Activated effector memory CD4-positive, alpha-beta T cell treated with anti-CD3 and anti-CD28 coated beads, Interleukin-2, amount 50 U/mL, for 16 hours (primary cell): ENCODE results near the gene S100A12.
A peak's percentile ranks its signal among the peaks of the same experiment; 100 is the strongest.
"Not testable (repeated sequence)": the region's sequence is repeated elsewhere in the genome, so short reads cannot be mapped to it uniquely, and the experiment has no call there.

ENCODE experiments used
- DNase-seq: peaks from one replicate; pipeline ENCODE4 v3.0.0-alpha.2; 2020

The S100A12 gene

GRCh38 chr1:153375511-153375910, at the start of gene S100A12:
Gene S100A12 (minus strand): TSS chr1:153375621. CDS start chr1:153374592, 1,029 bp downstream.
- no peak for DNase-seq

GRCh38 chr1:153422450-153423068, 47.1 kb upstream of the S100A12 start:
- DNase-seq: peak; percentile 87

DNA sequence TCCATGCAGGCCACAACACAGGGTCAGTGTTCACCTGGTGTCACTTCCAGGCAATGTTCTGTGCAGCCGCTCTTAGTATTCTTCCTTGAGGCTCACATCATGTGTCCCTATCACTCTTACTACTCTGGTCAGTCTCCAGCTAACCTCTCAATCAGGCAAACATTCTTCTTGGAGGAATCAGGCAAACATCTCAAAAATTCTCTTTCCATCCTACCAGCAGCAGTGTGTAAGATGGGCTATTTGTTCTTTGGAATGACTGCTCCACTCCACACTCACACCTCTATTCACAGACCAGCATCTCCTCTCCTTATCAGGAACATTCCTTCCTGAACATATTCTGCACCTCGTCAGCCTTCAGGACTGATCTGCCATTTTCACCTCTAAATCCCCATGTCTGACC, 44.9 kb upstream of the S100A12 start:
- DNase-seq: no peak

- DNase-seq: peak; percentile 12
Measured at GRCh38 chr1:153419436-153419793, 44.0 kb upstream of the S100A12 start.

GRCh38 chr1:153418758-153419435, 43.5 kb upstream of the S100A12 start:
- peak; percentile 28 for DNase-seq

- DNase-seq: peak; percentile 38
Measured at GRCh38 chr1:153417136-153417888, 41.9 kb upstream of the S100A12 start.

DNA sequence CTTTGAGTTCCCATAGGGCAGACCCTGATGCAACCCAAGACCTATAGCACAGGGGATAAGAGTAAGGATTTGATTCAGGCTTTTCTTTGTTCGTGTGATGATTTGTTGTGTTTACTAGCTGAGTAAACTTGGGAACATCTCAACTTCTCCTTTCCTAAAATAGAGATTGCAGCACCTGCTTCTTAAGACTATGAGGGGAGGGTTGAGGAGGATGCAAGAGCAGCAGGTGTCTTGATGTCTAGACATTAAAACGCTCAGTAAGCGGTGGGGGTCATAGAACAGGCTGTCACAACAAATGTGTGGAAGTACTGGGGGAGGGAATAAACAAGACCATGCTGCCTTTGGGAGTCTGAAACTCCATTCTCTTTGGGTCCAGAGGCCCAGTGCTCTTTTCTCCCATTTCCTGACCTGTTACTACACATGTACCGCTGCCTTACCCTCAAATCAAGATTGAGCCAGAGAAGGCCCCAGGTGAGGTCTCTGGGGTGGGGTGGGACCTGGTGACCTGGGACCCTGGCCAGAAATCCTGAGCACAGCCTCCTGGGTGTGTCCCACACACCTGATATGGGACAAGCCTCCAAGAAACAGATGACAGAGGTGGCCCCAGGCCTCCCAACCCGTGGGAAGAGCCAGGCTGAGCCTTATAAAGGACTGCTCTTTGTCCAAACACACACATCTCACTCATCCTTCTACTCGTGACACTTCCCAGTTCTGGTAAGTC, 40.6 kb upstream of the S100A12 start, which contains the start of gene S100A7A:
Gene S100A7A, plus strand, starts transcription at position 671 of the 721 bp plus-strand sequence. CDS start 1,563 bp downstream, outside the sequence.
- DNase-seq: no peak

GRCh38 chr1:153413961-153414360, 38.5 kb upstream of the S100A12 start:
- not testable (repeated sequence) for DNase-seq

DNA sequence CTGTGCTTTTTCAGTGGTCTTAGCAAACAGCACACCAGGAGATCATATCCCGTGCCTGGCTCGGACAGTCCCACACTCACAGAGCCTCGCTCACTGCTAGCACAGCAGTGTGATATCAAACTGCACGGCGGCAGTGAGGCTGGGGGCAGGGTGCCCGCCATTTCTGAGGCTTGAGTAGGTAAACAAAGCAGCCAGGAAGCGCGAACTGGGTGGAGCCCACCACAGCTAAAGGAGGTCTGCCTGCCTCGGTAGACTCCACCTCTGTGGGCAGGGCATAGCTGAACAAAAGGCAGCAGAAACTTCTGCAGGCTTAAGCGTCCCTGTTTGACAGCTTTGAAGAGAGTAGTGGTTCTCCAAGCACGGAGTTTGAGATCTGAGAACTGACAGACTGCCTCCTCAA, 31.9 kb upstream of the S100A12 start:
- DNase-seq: not testable (repeated sequence)

DNA sequence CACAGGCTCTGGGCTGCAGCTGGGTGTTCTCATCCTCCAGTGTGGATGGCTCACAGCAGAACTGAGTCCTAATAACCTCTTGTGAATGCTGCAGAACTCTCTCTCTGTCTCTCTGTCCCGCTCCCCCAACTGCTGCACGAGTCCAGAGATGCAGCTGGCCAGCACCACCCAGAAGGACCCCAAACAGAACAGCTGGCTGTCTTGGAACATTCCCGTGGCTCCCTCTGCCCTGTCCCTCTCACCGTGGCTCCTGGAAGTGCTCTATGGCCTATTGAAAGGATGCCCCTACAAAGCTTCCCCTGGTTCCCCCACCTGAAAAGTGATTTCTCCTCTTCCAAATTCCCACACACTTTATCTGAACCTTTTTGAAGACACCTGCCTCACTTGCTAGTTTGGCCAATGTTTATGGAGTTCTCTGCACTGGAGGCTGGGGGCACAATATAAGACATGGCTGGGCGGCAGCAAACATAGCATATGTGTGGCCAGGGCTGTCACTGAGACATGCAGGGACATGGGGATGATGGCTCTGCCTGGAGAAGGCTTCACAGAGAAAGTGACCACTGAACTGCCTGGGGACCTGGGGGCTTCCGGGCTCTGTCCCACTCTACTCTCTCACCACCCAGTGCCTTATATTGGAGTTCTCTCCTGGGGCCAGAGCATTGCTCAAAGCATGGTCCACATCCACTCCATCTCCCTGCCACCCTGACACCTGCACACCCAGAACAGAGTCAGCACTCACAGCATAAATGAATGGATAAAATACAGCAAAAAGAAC, 30.6 kb upstream of the S100A12 start:
- peak; percentile 36 for DNase-seq

DNA sequence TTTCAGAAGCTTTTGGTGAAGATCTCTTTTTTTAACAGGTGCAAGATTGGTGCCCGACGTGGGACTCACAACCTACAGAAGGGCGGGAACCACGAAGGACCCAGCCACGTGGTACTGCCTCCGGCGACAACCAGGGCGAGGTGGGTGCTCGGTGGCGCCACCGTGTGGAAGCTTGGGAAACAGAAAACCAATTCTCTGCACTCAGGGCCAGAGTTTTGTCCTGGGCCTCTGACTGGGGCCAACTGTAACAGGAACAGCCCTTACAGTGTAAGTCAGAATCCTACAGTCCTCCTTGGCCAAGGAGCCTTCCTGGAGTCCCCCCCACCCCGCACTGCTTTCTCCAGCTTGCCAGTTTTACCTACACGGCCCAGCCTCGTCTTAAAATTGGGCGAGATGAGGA, 29.3 kb upstream of the S100A12 start:
- peak; percentile 84 for DNase-seq

GRCh38 chr1:153404086-153404635, 28.7 kb upstream of the S100A12 start:
- no peak for DNase-seq

DNA sequence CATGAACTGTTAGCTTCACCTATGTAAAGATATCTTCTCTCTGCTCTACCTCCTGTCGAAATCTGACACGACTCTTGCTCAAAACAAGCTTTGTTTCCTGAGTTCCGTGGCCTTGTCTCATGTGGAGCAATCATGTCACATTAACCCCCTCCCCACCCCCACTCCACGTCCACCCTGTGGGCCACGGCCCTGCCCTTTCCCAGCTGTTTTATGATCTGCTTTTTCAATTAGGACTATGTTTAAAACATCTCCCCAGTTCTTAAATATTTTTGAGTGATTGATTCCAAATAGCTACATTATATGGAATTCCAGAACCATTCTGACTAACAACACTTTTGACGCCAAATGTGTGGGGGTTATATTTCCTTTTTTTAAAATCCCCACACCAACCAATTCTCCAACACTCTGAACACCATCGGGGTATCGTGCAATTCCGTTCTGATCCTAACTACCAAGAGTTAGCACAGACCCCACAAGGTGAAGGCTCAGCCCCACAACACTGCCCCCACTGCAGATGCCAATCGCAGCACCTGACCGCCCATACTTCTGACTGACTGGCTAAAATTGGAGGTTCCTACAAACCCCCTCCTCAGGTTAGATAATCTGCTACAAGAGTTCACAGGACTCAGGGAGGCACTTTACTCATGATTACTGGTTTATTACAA, 28.1 kb upstream of the S100A12 start:
- DNase-seq: no peak

DNA sequence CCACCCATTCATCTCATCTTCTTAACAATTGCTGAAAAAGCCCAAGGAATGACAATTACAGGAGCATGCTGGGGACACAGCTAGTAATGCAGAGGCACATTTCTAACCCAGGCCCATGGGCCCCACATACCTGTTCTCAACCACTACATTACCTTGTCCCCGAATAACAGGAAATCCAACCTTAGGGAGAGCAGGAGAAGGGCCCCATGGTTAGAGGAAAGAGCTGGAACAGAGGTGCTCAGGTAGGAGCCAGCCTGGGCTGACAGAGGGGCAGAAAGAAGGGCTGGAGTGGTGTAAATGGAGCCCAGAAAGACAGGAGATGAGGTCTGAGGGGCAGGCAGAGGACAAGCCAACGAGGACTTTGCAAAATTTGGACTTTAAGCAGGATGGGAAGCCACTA, 26.8 kb upstream of the S100A12 start:
- DNase-seq: no peak

- DNase-seq: no peak
Measured at GRCh38 chr1:153401461-153401860, 26.0 kb upstream of the S100A12 start.

GRCh38 chr1:153400244-153400643, 24.8 kb upstream of the S100A12 start:
- no peak for DNase-seq

DNA sequence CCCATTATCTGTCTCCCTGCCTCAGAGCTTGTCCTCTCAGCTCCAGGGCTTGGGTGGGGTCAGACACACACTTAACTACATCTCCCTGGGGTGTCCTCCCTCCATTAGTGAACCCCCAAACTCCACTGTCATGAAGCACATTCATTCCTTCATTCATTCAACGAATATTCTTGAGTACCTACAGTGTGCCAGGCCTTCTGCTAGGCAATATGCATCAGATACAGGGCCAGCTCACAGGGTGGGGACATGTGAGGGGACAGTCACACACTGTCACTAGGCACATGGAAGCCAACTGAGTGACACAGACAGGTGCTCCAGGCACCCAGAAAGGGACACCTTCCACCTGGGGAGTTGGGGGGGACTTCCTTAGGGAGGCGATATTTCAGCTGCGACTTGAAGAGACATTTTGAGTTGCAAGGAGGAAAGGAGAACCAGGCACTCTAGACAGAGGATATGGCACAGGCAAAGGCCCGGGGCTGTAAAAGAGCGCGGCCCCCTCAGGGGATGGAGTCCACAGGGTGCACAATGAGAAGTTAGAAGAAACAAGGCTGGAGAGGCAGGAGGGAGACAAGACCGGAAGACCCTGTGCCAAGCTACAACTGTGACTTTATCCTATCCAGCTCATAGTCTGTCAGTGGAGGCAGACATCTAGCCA, 24.1 kb upstream of the S100A12 start:
- DNase-seq: no peak

DNA sequence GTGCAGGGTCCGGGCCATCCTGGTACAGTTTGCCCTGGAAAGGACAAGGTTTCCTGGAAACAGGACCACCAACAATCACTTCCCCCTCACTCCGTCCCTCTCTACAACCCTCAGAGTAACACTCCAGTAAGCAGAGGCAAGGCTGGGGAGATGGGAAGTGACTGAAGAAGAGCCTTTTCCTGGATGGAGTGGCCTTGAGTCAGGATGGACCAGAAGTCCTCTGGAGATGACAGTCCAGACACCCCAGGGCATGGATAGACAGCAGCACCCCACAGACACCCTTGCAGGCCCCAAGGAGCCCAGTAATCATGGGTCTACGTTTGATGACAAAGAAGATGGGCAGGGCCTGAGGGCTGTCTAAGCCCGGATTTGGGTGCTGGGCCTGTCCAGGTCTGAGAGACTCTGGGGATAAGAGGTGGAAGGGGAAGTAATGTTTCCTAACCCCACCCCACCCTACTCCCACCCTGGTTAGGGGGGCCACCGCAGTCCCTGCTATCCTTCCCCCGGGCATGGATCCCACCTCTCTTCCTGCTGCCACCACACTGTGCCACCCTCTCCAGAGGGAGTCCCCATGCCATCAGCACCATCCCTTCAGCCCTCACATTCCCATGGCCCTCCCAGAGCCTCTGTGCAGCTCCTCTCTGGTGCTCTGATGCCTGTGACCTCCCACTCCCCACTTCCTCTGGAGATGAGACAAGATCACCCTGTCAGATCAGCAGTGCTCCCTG, 22.7 kb upstream of the S100A12 start:
- DNase-seq: no peak

- no peak for DNase-seq
Measured at GRCh38 chr1:153397051-153397923, 21.9 kb upstream of the S100A12 start.
